Left kidney (tissue), 2 donors: ENCODE results near the gene LRMDA. TPM values are rescaled to one million over a fixed set of nuclear protein-coding genes. Genes with fewer than 3 reads are reported as not detected.

Experiments
- DNase-seq: peaks from one replicate; pipeline ENCODE4 v3.0.0-alpha.2; 2013
- polyA plus RNA-seq: library from polyadenylated mRNA; unstranded; fragments of 120-200 nt; gene quantifications from one replicate; pipeline ENCODE4 v1.2.1, GENCODE V29; 2013; ENCODE audit not compliant: insufficient read length

The LRMDA gene
- polyA plus RNA-seq, 1 donor = 18.0 TPM

- DNase-seq = no peak
Measured at GRCh38 chr10:75472685-75473084, 41.3 kb downstream of the LRMDA start.

GRCh38 chr10:75474106-75474505 lies 42.7 kb downstream of the LRMDA start:
- DNase-seq = no peak

- no peak for DNase-seq
Measured at GRCh38 chr10:75475460-75476182, 44.2 kb downstream of the LRMDA start.

- DNase-seq = no peak
Measured at GRCh38 chr10:75476569-75476968, 45.1 kb downstream of the LRMDA start.

GRCh38 chr10:75476985-75477384 lies 45.6 kb downstream of the LRMDA start:
- DNase-seq = no peak

- DNase-seq = no peak
Measured at GRCh38 chr10:75477680-75478079, 46.3 kb downstream of the LRMDA start.

DNA sequence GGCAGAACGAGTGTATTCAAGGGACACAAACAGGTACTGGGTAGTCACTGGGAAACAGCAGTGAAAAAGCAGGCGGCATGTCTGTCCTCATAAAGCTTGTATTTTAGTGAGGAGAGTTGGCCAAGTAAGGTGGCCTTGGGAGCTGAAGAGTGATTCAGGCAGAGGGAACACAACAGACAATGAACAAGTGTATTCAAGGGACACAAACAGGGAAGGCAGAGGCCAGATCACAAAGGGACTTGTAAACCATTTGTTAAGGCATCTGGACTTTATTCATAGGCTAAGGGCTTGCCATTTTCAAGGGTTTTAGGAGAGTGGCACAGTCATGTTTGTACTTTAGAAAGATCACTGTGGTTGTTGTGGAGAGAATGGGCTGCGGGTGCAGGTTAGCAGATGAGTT lies 49.0 kb downstream of the LRMDA start:
- DNase-seq = no peak

GRCh38 chr10:75483188-75483587 lies 51.8 kb downstream of the LRMDA start:
- no peak for DNase-seq

GRCh38 chr10:75484717-75485116 lies 53.3 kb downstream of the LRMDA start:
- DNase-seq = no peak

DNA sequence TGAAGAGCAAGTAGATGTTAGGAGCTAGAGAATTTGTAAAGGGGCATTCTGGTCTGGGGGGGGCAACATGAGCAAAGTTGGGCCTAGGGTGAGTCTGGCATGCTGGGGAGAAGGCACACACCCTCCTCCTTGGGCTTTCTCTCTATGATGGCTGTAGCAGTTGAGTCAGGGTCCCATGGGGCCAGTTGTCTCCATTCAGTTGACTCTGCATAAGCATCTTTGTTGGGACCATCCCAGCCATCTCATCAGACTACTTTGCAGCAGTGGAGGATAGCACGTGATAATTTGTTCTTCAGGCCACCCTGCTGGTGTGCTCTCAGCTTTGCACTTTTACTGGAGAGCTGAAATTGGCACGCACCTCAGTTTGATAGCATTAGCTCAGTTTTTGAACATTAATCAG lies 55.2 kb downstream of the LRMDA start:
- no peak for DNase-seq

DNA sequence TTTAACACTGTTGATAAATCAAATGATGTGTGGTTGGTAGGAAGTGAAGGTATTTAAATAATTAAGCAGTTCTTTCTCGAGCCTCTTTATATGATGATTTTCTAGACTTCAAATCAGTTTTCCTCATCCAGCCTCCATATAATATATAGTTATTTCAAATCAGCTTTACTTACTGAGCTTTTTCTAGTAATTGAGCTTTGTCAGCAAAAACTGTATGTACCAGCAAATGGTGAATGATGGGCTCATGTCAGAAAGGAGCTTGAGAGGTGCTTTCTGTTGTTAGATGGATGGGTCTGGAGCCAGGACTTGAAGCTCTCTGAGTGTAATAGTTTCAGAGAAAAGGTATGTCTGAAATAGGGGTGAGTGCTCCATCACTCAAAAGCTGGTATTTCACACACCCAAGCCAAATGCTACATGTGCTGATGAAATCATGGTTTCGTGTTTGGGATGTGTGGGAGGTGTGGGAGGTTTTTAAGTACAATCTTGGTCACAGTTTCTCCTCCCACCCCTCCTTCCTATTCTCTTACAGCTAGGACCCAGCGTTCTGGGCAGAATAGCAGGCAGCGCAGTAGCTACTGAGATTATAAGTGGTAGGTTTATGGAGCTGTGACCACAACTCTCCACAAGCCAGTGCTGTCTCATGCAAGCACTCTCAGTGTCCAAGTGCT lies 55.8 kb downstream of the LRMDA start:
- DNase-seq = no peak

- no peak for DNase-seq
Measured at GRCh38 chr10:75487755-75488125, 56.3 kb downstream of the LRMDA start.

DNA sequence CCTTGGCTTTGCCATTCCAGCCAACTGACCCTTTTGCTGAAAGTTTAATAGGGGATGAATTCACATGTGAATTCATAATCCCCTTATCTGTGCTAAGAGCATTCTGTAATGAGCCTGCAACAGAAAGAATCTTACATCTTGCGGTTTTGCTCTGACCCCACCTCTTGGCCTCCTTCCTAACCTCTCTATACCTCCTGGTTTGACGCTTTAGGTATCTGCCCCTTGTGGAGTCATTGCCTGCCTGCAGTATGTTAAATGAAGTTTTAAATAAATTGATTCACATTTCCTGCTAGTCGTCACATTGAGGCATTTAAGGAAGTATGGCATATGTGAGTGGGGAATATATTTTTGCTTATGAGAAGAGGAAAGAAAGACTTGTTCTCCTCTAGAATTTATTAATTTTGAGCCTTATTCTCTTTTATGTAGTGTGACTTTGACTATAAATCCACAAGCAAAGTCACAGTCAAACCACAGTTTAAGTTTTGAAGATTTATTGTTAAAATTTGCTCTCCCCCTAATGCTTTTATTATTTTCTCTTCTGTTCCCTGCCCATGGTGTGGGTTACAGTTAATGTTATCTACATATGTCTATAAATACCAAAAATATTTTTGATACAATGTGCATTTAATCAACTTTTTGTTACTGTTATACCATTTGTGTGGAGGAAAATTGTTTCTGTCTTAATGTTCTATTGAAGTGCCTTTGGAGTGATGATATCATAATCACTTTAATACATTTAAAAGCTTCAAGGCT lies 60.9 kb downstream of the LRMDA start:
- DNase-seq = no peak

- DNase-seq = no peak
Measured at GRCh38 chr10:75493464-75493863, 62.0 kb downstream of the LRMDA start.

DNA sequence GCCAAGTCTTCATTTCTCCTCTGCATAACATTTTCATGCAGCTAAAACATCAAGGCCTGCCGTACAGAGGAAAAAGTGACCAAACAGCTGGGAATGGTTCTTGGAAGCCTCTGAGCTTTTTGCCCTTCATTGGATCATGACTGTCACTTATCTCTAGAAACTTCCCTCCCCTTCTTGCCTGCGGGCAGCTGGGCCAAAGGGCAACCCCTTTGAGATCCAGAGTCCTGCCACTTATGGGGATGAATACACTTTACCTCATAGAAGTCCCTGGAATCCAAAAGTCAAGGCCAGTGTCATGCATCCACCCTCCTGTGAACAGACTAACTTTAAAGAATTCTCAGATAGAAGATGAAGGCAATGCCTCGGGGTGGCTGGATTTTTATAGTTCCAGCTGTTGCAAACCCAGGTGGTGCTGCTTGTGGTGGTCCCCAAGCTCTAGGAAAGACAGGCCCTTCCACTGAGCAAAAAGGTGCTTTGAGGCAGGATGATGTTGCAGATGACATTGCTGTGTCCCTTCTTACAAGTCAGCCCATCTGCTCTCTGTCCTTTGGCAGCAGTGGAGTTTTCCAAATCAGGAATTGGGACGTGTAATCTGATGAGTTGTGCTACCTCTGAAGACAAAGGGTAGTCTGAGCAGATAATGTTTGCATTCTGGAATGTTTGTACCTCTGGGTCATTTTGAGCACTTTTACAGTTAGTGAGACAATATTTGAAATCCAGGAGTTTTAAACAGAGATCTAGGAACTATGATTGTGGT lies 64.2 kb downstream of the LRMDA start:
- no peak for DNase-seq

DNA sequence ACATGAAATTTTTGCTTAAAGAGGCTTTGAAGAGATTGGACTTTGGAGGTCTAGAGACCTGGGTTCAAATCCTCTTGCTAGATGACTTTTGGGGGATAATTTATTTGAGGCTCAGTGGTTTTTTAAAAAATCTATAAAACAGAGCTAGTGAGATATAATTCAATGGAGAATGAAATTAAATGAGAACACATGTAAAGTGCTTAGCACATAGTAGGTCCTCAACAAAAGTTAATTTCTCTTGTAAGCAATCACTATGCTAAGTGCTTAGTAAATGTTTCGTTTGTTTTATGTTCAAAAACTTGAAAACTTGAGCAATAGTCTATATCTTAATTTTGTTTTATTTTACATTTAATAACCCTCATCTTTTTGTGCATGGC lies 64.8 kb downstream of the LRMDA start:
- no peak for DNase-seq

DNA sequence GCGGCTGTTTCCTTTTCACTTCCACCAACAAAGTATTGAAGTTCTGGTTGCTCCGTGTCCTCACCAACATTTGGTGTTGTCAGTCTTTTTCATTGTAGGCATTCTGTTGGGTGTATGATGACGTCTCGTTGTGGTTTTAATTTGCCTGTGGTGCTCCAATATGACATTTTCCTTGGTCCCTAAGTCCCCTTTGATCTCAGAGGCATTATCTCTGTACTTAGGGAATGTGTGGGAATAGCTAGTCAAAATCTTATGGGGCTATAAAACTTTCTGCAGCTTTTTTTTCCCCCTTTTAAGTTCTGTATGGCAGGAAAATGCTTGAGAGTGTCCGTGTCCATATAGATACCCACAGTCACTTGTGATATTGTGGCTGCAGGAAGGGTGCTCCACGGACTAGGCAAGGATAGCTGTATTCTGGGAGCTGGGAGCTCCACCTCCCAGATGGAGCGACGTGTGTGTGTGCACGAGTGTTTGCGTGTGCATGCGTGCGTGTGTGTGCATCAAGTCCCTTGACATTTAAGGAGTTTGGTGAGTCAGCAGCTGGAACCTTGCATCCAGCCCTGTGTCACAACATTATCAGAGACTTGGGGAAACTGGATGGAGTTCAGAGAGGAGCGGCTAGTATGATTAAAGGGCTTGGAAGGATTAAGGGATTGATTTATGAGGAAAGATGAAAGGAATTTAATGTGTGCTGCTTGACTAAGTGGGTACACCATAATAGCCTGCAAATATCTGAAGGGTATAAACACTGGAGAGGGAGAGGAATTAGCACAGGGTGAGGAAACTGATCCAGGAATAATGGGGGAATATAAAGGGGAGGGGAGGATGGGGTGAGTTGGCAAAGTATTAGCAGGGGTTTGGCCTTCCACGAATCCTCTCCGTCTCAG lies 66.8 kb downstream of the LRMDA start:
- DNase-seq = no peak

GRCh38 chr10:75498884-75499350 lies 67.5 kb downstream of the LRMDA start:
- DNase-seq = no peak

- no peak for DNase-seq
Measured at GRCh38 chr10:75499556-75500160, 68.2 kb downstream of the LRMDA start.

DNA sequence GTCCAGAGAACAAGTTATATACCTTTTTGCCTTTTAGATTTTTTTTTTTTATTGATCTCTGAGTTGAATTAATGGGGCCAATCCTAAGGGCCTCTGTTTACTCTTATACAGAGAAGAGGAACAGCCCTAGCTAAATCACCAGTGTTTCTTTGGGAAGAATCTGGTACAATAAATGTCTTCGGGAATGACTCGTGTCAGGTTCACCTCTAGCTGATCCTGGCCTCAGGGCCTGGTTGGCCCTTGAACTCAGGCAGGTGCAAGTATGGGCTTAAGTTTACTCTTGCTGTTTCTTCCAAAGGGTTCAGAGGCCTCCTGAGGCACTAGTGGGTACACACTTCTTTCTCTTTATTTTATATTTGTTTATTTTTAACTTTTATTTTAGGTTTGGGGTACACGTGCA lies 71.0 kb downstream of the LRMDA start:
- no peak for DNase-seq

- DNase-seq = no peak
Measured at GRCh38 chr10:75502838-75503237, 71.4 kb downstream of the LRMDA start.
